Type B pancreatic cell (in vitro differentiated cells): ENCODE data around the gene LRRIQ1. TPM values are rescaled to one million over a fixed set of nuclear protein-coding genes. Genes with fewer than 3 reads are reported as not detected.

Experiments used
- DNase-seq: peaks from one replicate; pipeline ENCODE4 v3.0.0; 2021; ENCODE audit warnings: mixed read lengths; ENCODE audit not compliant: unreplicated experiment; ENCODE audit errors: extremely low spot score
- H3K27ac Mint-ChIP-seq: 2 replicates; pipeline ENCODE4 v1.8.0; 2021; ENCODE audit warnings: mild to moderate bottlenecking, mixed read lengths
- H3K27me3 Mint-ChIP-seq: 2 replicates; pipeline ENCODE4 v1.8.0; 2021; ENCODE audit warnings: mixed read lengths
- H3K36me3 Mint-ChIP-seq: 2 replicates; pipeline ENCODE4 v1.8.0; 2021; ENCODE audit warnings: mixed read lengths
- H3K4me1 Mint-ChIP-seq: one replicate; pipeline ENCODE4 v1.8.0; 2021; ENCODE audit warnings: mixed read lengths; ENCODE audit not compliant: unreplicated experiment
- H3K4me3 Mint-ChIP-seq: 2 replicates; pipeline ENCODE4 v1.8.0; 2021; ENCODE audit warnings: mild to moderate bottlenecking, mixed read lengths
- H3K9me3 Mint-ChIP-seq: 2 replicates; pipeline ENCODE4 v1.8.0; 2021; ENCODE audit warnings: mixed read lengths
- CTCF ChIP-seq: fragments of 200-600 bp; sonication (generic); conservative IDR thresholded peaks from 2 replicates; pipeline ENCODE4 v1.5.0; 2021; ENCODE audit warnings: antibody characterized with exemption, mild to moderate bottlenecking
- total RNA-seq: library from RNA; stranded (reverse); gene quantifications from 2 replicates; pipeline ENCODE4 v1.2.1, GENCODE V29; 2021; ENCODE audit warnings: low replicate concordance

Gene LRRIQ1
- total RNA-seq, 1 donor from 2014 or later: 9.7 TPM

- DNase-seq: no peak
- no peak overlapping the region for H3K27ac Mint-ChIP-seq
- no peaks in the 10 kb centered on the region for H3K9me3 Mint-ChIP-seq
- no peaks in the 10 kb centered on the region for H3K4me1 Mint-ChIP-seq
- no peaks in the 10 kb centered on the region for H3K36me3 Mint-ChIP-seq
- no peak for TF ChIP-seq CTCF
- H3K4me3 Mint-ChIP-seq: no peak overlapping the region
- H3K27me3 Mint-ChIP-seq: peaks cover 14% of the 10 kb centered on the region
These were observed 230.2 kb downstream of the LRRIQ1 start for GRCh38 chr12:85266356-85266755.

GRCh38 chr12:85273381-85274314 lies 237.5 kb downstream of the LRRIQ1 start:
- H3K9me3 Mint-ChIP-seq: no peaks in the 10 kb centered on the region
- DNase-seq: no peak
- no peak overlapping the region for H3K4me3 Mint-ChIP-seq
- TF ChIP-seq CTCF: no peak
- H3K27ac Mint-ChIP-seq: no peak overlapping the region
- H3K27me3 Mint-ChIP-seq: peaks cover 63% of the 10 kb centered on the region
- H3K4me1 Mint-ChIP-seq: peaks cover 5% of the 10 kb centered on the region
- no peaks in the 10 kb centered on the region for H3K36me3 Mint-ChIP-seq

- H3K9me3 Mint-ChIP-seq: no peaks in the 10 kb centered on the region
- no peaks in the 10 kb centered on the region for H3K36me3 Mint-ChIP-seq
- H3K4me1 Mint-ChIP-seq: peaks cover 5% of the 10 kb centered on the region
- H3K4me3 Mint-ChIP-seq: no peak overlapping the region
- peaks cover 64% of the 10 kb centered on the region for H3K27me3 Mint-ChIP-seq
- no peak for TF ChIP-seq CTCF
- H3K27ac Mint-ChIP-seq: no peak overlapping the region
- no peak for DNase-seq
These were observed 238.1 kb downstream of the LRRIQ1 start for GRCh38 chr12:85274315-85274651.

GRCh38 chr12:85275374-85275773 lies 239.2 kb downstream of the LRRIQ1 start:
- TF ChIP-seq CTCF: no peak
- H3K27ac Mint-ChIP-seq: no peak overlapping the region
- H3K9me3 Mint-ChIP-seq: no peaks in the 10 kb centered on the region
- peaks cover 74% of the 10 kb centered on the region for H3K27me3 Mint-ChIP-seq
- peaks cover 5% of the 10 kb centered on the region for H3K4me1 Mint-ChIP-seq
- no peak for DNase-seq
- no peak overlapping the region for H3K4me3 Mint-ChIP-seq
- no peaks in the 10 kb centered on the region for H3K36me3 Mint-ChIP-seq

GRCh38 chr12:85277191-85277590 lies 241.0 kb downstream of the LRRIQ1 start:
- no peaks in the 10 kb centered on the region for H3K9me3 Mint-ChIP-seq
- TF ChIP-seq CTCF: no peak
- peaks cover 10% of the 10 kb centered on the region for H3K4me1 Mint-ChIP-seq
- H3K36me3 Mint-ChIP-seq: no peaks in the 10 kb centered on the region
- no peak overlapping the region for H3K27ac Mint-ChIP-seq
- H3K27me3 Mint-ChIP-seq: peaks cover 86% of the 10 kb centered on the region
- no peak overlapping the region for H3K4me3 Mint-ChIP-seq
- no peak for DNase-seq
